ENCODE measurements around the gene PLPPR1.

GRCh38 chr9:101209670-101210069, 181.1 kb downstream of the PLPPR1 start:
- TF ChIP-seq, protein P1, sequence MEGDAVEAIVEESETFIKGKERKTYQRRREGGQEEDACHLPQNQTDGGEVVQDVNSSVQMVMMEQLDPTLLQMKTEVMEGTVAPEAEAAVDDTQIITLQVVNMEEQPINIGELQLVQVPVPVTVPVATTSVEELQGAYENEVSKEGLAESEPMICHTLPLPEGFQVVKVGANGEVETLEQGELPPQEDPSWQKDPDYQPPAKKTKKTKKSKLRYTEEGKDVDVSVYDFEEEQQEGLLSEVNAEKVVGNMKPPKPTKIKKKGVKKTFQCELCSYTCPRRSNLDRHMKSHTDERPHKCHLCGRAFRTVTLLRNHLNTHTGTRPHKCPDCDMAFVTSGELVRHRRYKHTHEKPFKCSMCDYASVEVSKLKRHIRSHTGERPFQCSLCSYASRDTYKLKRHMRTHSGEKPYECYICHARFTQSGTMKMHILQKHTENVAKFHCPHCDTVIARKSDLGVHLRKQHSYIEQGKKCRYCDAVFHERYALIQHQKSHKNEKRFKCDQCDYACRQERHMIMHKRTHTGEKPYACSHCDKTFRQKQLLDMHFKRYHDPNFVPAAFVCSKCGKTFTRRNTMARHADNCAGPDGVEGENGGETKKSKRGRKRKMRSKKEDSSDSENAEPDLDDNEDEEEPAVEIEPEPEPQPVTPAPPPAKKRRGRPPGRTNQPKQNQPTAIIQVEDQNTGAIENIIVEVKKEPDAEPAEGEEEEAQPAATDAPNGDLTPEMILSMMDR (IDR thresholded peaks at IDR 0.05) = no peak
- no peak for TF ChIP-seq EP300 (IDR thresholded peaks at IDR 0.05)
- TF ChIP-seq POLR2AphosphoS5 (IDR thresholded peaks at IDR 0.05) = no peak

Measured in gastroesophageal sphincter (tissue), 3 donors.